ENCODE results near the gene WNT3.
"Not testable (repeated sequence)": the region's sequence is repeated elsewhere in the genome, so short reads cannot be mapped to it uniquely, and the experiment has no call there.

Gene WNT3

DNA sequence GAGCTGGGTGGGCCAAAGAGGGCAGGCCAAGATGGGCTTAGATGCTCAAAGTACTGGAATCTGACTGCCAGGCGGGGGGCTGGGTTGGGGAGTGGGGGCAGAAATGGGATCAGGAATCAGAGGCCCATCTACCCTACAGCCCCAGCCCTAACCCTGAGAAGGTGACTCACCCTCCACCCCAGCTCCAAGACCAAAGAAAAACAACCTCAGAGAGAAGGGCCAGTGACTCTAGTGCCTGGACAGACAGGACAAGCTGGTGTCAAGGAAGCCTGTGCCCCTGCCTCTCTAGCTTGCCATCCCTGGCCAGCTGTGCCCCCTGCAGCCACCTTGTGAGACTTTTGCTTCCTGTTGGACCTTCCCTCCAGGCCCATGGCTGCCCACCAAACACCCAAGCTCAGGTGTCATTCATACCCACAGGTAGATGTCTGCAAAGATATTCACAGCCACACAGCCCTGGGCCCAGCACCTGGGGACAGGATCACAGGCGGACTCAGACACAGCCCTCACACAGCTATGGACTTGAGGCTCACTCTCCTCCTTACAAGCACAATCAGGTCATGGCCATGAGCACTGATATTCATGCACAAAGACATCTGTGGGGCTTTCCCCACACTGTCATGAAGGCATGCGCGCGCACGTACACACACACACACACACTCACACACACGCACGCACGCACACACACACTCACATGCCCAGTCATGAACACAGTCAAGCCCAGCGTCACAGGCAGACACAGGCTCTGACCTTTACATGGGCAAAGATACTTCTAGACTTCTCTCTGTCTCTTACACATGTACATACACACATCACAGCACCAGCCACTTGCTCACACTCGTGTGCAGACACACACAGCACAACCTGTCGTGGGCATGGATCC, 2.8 kb downstream of the WNT3 start:
- H3K27ac ChIP-seq, result no peak overlapping the region
- DNase-seq (ENCODE audit: low read depth, low spot score), result no peak

DNA sequence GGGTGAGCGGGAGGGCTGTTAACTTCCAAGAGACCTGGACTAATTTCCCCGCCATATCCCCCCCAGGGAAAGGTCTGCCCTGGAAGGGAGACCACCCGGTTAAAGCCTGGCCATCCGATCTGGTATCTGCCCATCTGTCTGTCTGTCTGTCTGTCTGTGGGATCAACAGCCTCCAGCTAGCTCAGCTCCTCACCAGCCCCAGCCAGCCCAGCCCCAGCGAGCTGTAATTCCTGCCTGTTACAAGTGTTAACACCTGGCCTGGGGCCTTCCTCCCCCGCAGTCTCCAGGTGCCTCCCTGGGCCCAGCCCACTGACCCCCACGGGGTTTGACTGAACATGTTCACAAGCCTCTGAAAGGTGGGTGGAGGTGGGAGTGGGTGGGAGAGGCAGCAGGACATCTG, 4.0 kb downstream of the WNT3 start:
- no peak overlapping the region for H3K27ac ChIP-seq
- DNase-seq (ENCODE audit: low read depth, low spot score), result no peak

DNA sequence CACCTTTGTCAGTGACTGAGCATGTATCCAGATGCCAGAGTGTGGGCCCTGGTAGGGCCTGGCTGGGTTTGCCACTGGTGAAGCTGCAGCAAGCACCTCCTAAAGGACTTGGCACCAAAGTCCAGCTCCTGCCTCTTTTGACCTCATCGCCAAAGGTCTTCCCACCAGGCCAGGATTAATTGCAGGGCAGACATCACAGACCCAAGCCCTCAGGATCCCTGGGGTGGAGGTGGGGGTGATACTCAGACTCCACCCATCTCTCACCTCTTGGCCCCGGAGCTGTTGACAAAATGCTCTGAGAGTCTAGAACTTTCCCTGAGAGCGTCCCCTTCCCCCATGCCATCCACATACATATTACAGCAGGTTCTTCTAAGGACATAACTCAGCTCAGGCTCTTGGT, 4.6 kb downstream of the WNT3 start:
- DNase-seq (ENCODE audit: low read depth, low spot score), result no peak
- no peak overlapping the region for H3K27ac ChIP-seq

DNA sequence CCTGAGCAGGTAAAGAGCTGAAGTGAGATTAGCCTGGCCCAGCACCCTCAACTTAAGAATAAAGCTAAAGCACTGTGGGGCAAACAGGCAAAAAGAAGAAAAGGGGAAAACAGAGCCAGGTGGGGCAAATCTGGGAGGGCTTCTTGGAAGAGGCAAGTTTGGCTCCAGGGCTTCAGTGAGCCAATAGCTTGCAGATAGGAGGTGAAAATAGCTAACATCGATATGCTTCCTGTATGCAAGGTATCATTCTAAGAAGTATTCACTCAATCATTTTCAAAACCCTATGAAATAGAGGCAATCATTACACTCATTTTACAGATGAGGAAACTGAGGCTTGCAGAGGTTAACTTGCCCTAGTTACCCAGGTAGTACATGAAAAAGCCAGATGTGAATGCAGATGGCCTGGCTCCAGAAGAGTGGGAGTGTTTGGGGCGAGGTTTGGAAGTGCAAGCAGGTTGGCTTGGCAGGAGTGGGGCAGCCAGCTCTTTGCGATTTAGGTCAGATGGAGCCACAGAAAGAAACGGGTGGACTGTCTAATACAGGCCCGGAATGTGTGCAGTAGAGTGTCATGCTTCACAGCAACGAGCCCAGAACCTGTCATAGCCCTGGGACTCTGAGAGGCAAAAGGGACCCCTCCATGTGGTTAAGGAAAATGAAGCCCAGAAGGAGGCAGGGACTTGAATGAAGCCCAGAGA, 5.7 kb downstream of the WNT3 start:
- no peak overlapping the region for H3K27ac ChIP-seq
- no peak for DNase-seq (ENCODE audit: low read depth, low spot score)

DNA sequence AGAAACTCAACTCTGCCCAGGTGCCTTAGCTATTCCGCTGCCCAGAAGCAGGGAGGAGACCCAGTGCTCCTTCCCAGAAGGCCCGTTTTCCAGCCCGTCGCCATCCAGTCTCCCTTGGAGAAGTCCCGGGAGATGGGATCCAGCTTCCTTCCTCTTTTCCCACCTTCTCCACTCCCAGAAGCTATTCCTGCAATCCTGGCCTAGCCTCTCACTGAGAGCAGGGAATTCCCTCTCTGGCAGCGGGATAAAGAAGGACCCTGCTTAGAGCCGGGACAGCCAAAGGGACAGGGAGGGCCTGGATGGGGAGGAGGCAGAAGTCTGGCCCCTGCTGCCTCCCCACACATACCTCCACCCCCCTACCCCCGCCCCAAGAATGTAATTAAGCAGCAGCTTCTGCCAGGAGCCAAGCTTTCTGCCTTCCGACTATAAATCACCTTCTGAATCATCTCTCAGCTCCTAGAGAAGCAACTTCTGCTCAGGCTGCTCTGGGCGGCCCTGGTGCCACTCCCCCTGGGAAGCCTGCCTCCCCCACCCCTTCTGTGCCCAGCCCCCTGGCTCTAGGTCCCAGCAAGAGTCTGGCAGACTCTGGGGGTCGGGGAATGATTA, 6.4 kb downstream of the WNT3 start:
- no peak for DNase-seq (ENCODE audit: low read depth, low spot score)
- no peak overlapping the region for H3K27ac ChIP-seq

DNA sequence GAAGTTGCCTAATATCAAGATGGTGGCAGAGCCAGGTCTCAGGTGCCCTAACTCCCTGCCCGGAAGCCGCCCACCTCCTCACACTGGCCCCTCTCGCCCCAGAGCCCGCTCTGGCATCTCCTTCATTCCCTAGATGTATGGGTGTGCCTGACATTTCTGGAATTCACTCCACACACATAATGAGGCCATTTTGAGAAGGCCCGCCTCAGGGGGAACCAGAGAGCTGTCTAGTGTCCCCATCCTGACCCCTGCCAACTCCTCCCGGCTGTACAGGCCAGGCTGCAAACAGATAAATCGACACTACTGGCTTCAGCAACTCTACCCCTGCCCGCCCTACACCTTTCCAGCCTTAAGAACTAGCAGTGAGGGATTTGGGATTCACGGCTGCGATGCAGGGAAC, 7.7 kb downstream of the WNT3 start:
- DNase-seq (ENCODE audit: low read depth, low spot score), result no peak
- no peak overlapping the region for H3K27ac ChIP-seq

DNA sequence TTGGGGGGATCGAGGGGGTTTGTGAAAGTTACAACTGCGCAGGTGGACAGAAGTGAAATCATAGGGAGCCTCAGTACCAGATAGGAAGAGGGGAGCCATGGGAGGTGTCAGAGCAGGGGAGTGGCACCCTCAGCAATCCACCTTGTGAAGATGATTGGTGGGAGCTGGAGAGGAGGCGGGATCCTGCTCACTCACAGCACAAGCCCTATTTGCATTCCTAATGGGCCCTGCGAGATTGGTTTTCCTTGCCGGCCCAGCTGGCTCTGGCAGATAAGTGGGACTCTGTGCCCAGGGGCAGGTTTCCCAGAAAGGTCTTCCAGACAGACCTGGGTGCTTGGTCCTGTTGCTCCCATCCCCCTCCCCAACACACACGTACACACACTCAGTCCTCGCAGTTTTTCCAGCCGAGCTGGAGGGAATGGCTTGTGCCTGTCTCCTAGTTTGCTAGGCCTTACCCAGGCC, 9.4 kb downstream of the WNT3 start:
- no peak overlapping the region for H3K27ac ChIP-seq
- DNase-seq (ENCODE audit: low read depth, low spot score), result no peak

DNA sequence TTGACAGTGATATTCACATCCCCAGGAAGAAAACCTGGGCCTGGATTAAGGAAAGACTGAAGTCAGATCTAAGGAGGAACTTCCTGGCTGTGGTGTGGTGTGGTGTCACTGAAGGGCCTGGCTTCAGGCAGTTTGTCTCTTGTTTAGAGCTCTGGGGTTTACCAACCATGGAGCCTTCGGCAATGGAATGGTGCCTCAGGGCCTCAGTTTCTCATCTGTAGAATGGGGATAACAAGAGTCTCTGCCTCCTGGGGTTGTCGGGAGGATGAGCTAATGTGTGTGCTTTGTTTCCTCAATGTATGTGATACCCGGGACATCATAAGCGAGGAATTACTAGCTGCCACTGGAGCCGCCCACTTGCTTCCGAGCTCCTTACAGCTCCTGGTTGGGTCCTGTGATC, 12.7 kb downstream of the WNT3 start:
- no peak overlapping the region for H3K27ac ChIP-seq
- DNase-seq (ENCODE audit: low read depth, low spot score), result no peak

DNA sequence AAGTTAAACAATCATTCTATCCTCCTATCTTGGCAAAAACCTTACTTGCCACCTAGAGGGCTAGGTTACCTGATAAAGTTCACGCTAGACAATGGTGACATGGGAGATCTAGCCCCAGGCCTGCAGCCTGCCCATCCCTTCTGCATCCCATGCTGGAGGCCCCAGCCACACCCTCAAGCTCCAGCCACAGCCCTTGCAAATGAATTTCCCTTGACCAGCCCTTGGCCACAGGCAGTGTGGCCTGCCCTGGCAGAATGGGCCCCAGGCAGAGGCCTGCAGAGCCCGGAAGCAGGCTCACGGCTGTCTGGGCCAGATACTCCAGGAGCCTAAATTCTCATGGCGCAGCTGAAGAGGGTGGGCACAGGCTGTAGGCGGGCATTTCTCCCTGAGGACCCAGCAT, 14.9 kb downstream of the WNT3 start:
- no peak for DNase-seq (ENCODE audit: low read depth, low spot score)
- H3K27ac ChIP-seq, result no peak overlapping the region

DNA sequence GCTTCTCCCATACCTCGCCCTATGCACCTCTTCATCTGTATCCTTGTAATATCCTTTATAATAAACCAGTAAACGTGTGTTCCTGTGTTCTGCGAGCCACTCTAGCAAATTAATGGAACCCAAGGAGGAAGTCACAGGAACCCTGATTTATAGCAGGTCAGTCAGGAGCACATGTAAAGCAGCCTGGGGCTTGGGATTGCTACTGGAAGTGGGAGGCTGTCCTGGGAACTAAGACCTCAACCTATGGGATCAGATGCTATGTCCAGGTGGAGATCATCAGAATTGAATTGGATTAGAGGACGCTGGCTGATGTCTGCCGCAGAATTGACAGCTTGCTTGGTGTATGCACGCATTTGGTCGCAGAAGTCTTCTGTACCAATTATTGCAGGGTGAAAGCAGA, 15.7 kb downstream of the WNT3 start:
- H3K27ac ChIP-seq, result no peak overlapping the region
- DNase-seq (ENCODE audit: low read depth, low spot score), result no peak

DNA sequence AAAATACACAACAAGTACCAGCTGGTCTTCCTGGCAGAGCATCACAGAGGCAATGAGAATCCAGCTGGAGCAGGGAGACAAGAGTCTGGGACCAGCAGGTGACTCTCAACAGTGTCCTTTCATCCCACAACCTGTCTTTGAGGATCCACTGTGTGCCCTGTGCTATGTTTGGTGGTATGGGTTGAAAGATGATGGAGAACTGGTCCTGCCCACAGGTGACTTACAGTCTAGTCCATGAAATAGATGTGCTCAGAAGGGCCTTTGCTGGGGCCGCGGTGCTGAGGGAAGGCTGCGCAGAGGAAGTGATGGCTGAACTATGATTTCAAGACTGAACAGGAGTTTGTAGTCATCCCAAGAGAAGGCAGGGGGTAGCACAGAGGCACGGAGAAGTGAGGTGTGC, 17.9 kb downstream of the WNT3 start:
- H3K27ac ChIP-seq, result no peak overlapping the region
- DNase-seq (ENCODE audit: low read depth, low spot score), result no peak

DNA sequence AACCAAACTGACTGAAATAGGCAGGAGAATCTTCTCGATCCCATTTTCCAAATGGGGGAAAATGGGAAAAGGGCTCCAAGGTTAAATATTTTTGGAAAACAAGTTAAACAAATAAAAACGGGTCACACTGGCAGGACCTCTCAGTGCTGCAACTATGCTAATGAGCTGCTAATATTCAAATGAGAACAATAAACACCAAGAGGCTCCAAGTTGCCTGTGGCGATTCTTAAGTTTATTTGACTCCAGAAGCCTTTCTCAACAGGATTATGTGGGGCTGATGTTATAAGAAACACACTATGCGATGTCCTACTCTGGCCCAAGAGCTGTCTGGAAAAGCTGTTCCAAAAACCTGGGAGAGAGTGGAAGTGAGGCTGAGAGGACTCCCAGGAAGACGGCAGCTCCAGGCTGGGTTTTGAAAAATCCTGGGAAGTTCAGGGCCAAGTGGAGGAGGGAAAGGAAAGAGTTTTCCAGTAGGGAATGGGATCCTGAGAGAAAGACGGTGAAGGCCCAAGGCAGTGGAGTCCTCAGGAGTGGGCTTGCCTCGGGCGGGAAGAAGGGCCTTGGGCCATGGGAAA, 21.4 kb downstream of the WNT3 start:
- DNase-seq (ENCODE audit: low read depth, low spot score), result no peak
- no peak overlapping the region for H3K27ac ChIP-seq

DNA sequence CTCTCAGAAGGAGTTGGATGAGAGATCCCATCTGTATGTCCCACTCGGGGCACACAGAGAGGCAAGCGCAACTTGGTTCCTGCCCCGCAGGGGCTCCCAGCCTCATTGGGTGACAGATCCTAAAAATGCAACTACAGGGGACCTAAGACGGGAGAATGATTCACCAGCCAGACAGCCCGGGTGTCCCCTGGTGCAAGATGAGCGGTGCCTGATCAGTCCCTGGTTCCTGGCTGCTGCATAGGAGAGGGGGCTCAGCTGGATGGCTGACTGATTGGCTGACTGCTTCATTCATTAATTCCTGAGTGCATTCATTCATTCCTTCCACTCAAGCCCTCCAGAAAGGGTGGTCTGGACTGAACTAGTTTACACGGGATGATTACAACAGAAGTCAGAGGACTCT, 22.0 kb downstream of the WNT3 start:
- H3K27ac ChIP-seq, result no peak overlapping the region
- no peak for DNase-seq (ENCODE audit: low read depth, low spot score)

DNA sequence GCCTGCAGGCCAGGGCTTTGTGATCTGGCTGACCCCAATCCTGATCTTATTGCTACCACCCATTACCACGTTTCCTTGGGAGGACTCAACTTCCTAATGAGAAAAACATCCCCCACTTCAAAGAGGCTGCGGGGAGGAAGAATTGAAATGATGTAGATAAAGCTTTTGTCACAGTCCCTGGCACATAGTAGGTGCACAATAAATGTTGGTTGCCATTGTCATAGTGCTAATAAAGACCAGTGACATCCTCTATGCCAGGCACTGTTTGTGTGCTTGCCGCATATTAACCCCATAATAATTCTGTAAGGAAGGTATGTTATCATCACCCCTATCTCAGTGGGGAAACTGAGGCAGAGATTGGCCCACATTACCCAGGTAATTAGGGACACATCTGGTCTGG, 22.4 kb downstream of the WNT3 start:
- no peak overlapping the region for H3K27ac ChIP-seq
- no peak for DNase-seq (ENCODE audit: low read depth, low spot score)

DNA sequence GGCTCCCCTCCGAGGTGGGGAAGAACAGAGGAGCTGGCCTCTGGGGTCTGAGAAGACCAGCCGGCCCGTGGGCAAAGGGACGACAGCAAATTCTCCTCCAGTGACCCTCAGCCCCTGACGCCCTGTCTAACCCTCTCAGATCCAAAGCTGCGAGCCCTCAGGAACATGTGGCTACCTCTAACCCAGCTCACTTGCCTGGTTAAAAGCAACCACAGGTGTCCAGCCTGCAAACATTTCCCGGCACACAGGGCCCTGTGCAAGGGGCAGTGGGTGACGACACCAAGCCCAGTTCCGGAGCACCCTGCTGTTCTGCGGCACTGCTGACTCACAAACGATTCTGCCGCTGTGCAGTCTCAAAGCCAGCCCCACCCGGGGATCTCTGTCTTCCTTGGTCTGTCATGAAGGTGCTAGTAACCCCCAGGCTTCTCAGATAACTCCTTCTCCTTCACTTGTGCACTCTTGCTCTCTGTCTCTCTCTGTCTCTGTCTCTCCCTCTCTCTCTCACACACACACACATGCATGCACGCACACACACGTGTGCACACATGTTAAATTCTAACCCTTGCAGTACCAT, 23.0 kb downstream of the WNT3 start:
- no peak overlapping the region for H3K27ac ChIP-seq
- DNase-seq (ENCODE audit: low read depth, low spot score), result no peak

DNA sequence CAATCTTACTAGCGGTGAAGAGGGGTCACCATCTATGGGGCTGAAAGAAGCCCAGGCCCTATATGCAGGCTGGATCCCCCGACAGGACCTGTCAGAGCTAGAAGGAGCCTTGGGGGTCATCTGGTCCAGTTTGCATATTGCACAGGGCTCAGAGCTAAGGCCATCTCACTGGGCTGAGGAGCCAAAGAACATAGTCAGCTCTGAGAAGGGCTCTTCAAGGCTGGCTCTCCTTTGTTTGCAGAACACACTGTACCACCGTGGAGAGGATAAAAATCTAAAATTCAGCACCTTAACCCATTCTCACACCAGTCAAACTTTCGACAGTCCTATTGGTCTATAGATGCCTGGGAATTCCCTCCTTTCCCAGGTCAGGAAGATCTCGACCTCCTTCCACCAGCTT, 24.2 kb downstream of the WNT3 start:
- no peak overlapping the region for H3K27ac ChIP-seq
- no peak for DNase-seq (ENCODE audit: low read depth, low spot score)

DNA sequence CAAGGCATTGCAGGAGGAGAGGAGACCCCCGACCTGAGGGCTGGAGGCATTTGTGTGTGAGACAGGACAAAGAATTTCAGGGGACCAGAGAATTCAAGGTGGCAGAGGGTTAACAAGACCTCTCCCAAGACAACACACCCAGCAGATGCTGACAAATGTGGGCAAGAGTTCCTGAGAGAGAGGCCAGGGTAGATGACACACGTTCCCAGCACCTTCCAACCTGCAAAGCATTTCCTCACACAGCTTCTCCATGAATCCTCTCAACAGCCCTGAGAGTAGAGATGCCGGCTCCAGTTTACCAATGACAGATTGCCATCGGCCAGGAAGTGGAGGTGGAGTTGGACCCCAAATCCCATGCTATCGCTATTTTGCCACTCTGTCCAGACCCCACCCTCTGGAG, 25.0 kb downstream of the WNT3 start:
- no peak overlapping the region for H3K27ac ChIP-seq
- no peak for DNase-seq (ENCODE audit: low read depth, low spot score)

DNA sequence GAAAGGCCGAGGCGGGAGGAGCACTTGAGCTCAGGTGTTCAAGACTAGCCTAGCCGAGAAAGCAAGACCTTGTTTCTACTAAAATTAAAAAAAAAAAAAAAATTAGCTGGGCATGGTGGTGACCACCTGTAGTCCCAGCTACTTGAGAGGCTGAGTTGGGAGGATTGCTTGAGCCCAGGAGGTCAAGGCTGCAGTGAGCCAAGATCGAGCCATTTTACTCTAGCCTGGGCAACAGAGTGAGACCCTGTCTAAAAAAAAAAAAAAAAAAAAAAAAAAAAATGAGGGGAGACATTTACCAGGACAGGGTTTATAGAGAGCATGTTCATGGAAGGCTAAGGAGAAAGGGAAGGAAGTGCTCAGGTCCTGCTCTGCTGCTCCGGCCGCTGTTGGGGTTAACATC, 25.5 kb downstream of the WNT3 start:
- H3K27ac ChIP-seq; DNase-seq (ENCODE audit: low read depth, low spot score): not testable (repeated sequence)

DNA sequence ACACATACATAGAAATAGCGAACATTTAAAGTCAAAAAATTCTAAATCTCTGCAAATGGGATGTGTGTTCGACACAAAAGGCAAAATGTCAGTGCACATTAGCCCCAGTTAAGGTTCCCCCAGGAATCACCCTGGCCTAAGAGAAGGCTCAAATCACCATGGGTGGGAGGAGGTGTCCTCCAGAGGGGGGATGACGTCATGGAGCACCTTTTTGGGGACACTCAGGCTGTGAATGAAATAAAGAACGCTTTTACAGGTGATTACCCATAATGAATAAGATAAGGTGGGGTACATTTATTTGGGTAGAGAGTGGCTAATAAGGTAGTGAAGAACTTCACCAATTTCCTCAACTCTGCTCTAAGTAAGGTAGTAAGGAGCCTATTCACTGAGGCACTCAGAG, 26.4 kb downstream of the WNT3 start:
- no peak for DNase-seq (ENCODE audit: low read depth, low spot score)
- no peak overlapping the region for H3K27ac ChIP-seq

DNA sequence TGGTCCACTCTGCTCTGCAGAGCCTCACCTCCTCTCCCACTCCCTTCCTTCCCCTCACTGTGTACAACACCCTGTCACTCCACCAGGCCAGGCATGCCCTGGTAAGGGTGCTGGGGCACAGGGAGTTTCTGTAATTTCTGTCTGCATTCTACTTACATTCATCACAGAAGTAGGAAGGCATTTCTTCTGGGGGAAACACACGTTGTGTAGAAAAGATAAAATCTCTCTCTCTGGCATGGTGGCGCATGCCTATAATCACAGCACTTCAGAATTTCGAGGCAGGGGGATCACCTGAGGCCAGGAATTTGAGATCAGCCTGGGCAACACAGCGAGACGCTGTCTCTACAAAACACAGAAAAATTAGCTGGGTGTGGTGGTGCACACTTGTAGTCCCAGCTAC, 27.0 kb downstream of the WNT3 start:
- H3K27ac ChIP-seq, result no peak overlapping the region
- DNase-seq (ENCODE audit: low read depth, low spot score), result no peak

DNA sequence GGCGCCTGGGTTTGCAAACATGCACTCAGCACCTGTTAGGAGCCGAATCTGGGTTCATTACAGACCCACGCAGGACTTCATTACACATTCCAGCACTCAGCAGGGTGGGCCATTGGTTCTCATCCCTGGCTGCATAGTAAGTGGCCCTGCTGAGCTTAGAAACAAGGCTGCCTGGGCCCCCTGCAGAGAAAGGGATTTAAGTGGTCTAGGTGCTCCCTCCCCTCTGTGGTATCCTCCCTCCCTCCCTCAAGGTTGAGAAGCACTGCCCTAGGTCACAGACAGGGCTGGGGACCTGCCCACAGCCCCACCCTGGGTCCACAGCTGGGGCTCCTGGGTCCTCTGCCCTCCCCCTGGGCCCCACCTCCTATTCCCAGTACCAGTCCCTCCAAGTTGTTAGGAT, 28.3 kb downstream of the WNT3 start:
- no peak for DNase-seq (ENCODE audit: low read depth, low spot score)
- H3K27ac ChIP-seq, result no peak overlapping the region

All from epithelial cell of prostate (primary cell).